ENCODE measurements around the gene CRY1. TPM values are rescaled to one million over a fixed set of nuclear protein-coding genes. Genes with fewer than 3 reads are reported as not detected.

Gene CRY1
- total RNA-seq, 1 experiment from 2014 or later: 19.4 TPM

- H3K36me3 Mint-ChIP-seq (ENCODE audit: insufficient read depth, unreplicated experiment): peaks cover 9% of the 10 kb centered on the region
- Histone ChIP-seq H3K9me3 (no peaks in the 10 kb centered on the region), H3K4me3 (ENCODE audit: low read depth, low read length) (no peak overlapping the region), H3K27me3 (replicated peaks; ENCODE audit: control insufficient read depth, insufficient read depth, low read length) (no peaks in the 10 kb centered on the region), H3K4me1 (no peaks in the 10 kb centered on the region), H3K36me3 (ENCODE audit: control insufficient read depth, insufficient read depth, low read length) (no peaks in the 10 kb centered on the region)
- H3K4me1 Mint-ChIP-seq (ENCODE audit: low read depth, unreplicated experiment): no peaks in the 10 kb centered on the region
- peak; percentile 28 to 60 for TF ChIP-seq CTCF (IDR thresholded peaks at IDR 0.05; ENCODE audit: insufficient read depth in 1 of 2, low read depth in 1 of 2, low read length in 1 of 2, severe bottlenecking in 1 of 2, unreplicated experiment in 1 of 2)
- POLR2A ChIA-PET: no interaction called here
- CTCF ChIA-PET: interaction anchor here (0.6 to 1.4 kb wide), 3 partner anchors 27 to 301 kb away, joined by 3 to 5 read pairs (median 3); partner anchors contain the start of gene MTERF2
- no peak overlapping the region for H3K4me3 Mint-ChIP-seq (ENCODE audit: unreplicated experiment)
- H3K27me3 Mint-ChIP-seq (ENCODE audit: insufficient read depth, unreplicated experiment): no peaks in the 10 kb centered on the region
- peak; percentile 37 to 48 for DNase-seq
- no peaks in the 10 kb centered on the region for H3K9me3 Mint-ChIP-seq (ENCODE audit: unreplicated experiment)
- H3K27ac Mint-ChIP-seq (ENCODE audit: unreplicated experiment): no peak overlapping the region
- intact Hi-C loops (cut with micrococcal nuclease; ENCODE audit: unreplicated experiment): loop anchor here (1.0 to 5.0 kb wide), 2 partner anchors 78 to 90 kb away; partner anchors contain the start of gene CRY1
- BruUV-seq (replicated peaks): no TSS peak
Measured at GRCh38 chr12:107014055-107014454, 79.3 kb downstream of the CRY1 start.

DNA sequence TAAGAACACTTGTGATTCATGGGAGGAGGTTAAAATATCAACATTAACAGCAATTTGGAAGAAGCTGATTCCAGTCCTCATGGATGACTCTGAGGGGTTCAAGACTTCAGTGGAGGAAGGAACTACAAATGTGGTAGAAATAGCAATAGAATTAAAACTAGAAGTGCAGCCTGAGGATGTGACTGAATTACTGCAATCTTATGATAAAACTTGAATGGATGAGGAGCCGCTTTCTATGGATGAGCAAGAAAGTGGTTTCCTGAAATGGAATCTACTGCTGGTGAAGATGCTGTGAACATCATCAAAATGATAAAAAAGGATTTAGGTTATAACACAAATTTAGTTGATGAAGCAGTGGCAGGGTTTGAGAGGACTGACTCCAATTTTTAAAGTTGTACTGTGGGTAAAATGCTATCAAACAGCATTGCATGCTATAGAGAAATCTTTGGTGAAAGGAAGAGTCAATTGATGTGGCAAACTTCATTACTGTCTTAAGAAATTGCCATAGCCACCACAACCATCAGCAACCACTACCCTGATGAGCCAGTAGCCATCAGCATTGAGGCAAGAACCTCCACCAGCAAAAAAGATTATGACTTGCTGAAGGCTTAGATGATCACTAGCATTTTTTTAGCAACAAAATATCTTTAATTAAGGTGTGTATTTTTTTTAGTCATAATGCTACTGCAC lies 80.5 kb downstream of the CRY1 start:
- no peak overlapping the region for H3K27ac Mint-ChIP-seq (ENCODE audit: unreplicated experiment)
- H3K4me3 ChIP-seq (ENCODE audit: low read depth, low read length): no peak overlapping the region
- no peaks in the 10 kb centered on the region for H3K9me3 ChIP-seq
- CTCF ChIA-PET: interaction anchor here (1.3 to 1.4 kb wide), 2 partner anchors 26 to 28 kb away, joined by 3 to 5 read pairs; partner anchors contain the start of gene MTERF2
- no peaks in the 10 kb centered on the region for H3K4me1 ChIP-seq
- no peak overlapping the region for H3K4me3 Mint-ChIP-seq (ENCODE audit: unreplicated experiment)
- peaks cover 9% of the 10 kb centered on the region for H3K36me3 Mint-ChIP-seq (ENCODE audit: insufficient read depth, unreplicated experiment)
- intact Hi-C loops (cut with micrococcal nuclease; ENCODE audit: unreplicated experiment): loop anchor here (5.0 kb wide), 1 partner anchor 79 kb away; the partner anchor contains the start of gene CRY1
- POLR2A ChIA-PET: no interaction called here
- H3K27me3 ChIP-seq (replicated peaks; ENCODE audit: control insufficient read depth, insufficient read depth, low read length): no peaks in the 10 kb centered on the region
- no TSS peak for BruUV-seq (replicated peaks)
- no peaks in the 10 kb centered on the region for H3K36me3 ChIP-seq (ENCODE audit: control insufficient read depth, insufficient read depth, low read length)
- H3K4me1 Mint-ChIP-seq (ENCODE audit: low read depth, unreplicated experiment): no peaks in the 10 kb centered on the region
- TF ChIP-seq CTCF (IDR thresholded peaks at IDR 0.05; ENCODE audit: insufficient read depth in 1 of 2, low read depth in 1 of 2, low read length in 1 of 2, severe bottlenecking in 1 of 2, unreplicated experiment in 1 of 2): no peak
- no peaks in the 10 kb centered on the region for H3K9me3 Mint-ChIP-seq (ENCODE audit: unreplicated experiment)
- H3K27me3 Mint-ChIP-seq (ENCODE audit: insufficient read depth, unreplicated experiment): no peaks in the 10 kb centered on the region
- no peak for DNase-seq

DNA sequence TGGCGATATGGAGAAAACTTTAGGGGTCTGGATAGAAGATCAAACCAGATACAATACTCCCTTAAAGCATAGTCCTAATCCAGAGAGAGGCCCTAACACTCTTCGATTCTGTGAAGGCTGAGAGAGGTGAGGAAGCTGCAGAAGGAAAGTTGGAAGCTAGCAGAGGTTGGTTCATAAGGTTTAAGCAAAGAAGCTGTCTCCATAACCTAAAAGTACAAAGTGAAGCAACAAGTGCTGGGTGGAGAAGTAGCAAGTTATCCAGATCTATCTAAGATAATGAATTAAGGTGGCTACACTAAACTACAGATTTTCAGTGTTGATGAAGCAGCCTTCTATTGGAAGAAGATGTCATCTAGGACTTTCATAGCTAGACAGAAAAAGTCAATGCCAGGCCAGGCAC lies 81.8 kb downstream of the CRY1 start:
- CTCF ChIA-PET: no interaction called here
- TF ChIP-seq CTCF (IDR thresholded peaks at IDR 0.05; ENCODE audit: insufficient read depth in 1 of 2, low read depth in 1 of 2, low read length in 1 of 2, severe bottlenecking in 1 of 2, unreplicated experiment in 1 of 2): no peak
- no peaks in the 10 kb centered on the region for H3K27me3 Mint-ChIP-seq (ENCODE audit: insufficient read depth, unreplicated experiment)
- no peak overlapping the region for H3K27ac Mint-ChIP-seq (ENCODE audit: unreplicated experiment)
- no peak overlapping the region for H3K4me3 Mint-ChIP-seq (ENCODE audit: unreplicated experiment)
- H3K27me3 ChIP-seq (replicated peaks; ENCODE audit: control insufficient read depth, insufficient read depth, low read length): no peaks in the 10 kb centered on the region
- H3K36me3 Mint-ChIP-seq (ENCODE audit: insufficient read depth, unreplicated experiment): peaks cover 5% of the 10 kb centered on the region
- H3K36me3 ChIP-seq (ENCODE audit: control insufficient read depth, insufficient read depth, low read length): no peaks in the 10 kb centered on the region
- no TSS peak for BruUV-seq (replicated peaks)
- no peaks in the 10 kb centered on the region for H3K4me1 Mint-ChIP-seq (ENCODE audit: low read depth, unreplicated experiment)
- intact Hi-C loops (cut with micrococcal nuclease; ENCODE audit: unreplicated experiment): loop anchor here (5.0 kb wide), 1 partner anchor 81 kb away; the partner anchor contains the start of gene CRY1
- DNase-seq: no peak
- no peaks in the 10 kb centered on the region for H3K4me1 ChIP-seq
- no peak overlapping the region for H3K4me3 ChIP-seq (ENCODE audit: low read depth, low read length)
- POLR2A ChIA-PET: no interaction called here
- H3K9me3 Mint-ChIP-seq (ENCODE audit: unreplicated experiment): no peaks in the 10 kb centered on the region
- no peaks in the 10 kb centered on the region for H3K9me3 ChIP-seq
